NCI-H446 (cell line): Measurements from ENCODE around the gene ENOX1.

Experiments used
- DNase-seq, 2 experiments: peaks; one replicate each; lab custom pipeline; 2025; lab: John Stamatoyannopoulos, UW

Gene ENOX1

DNA sequence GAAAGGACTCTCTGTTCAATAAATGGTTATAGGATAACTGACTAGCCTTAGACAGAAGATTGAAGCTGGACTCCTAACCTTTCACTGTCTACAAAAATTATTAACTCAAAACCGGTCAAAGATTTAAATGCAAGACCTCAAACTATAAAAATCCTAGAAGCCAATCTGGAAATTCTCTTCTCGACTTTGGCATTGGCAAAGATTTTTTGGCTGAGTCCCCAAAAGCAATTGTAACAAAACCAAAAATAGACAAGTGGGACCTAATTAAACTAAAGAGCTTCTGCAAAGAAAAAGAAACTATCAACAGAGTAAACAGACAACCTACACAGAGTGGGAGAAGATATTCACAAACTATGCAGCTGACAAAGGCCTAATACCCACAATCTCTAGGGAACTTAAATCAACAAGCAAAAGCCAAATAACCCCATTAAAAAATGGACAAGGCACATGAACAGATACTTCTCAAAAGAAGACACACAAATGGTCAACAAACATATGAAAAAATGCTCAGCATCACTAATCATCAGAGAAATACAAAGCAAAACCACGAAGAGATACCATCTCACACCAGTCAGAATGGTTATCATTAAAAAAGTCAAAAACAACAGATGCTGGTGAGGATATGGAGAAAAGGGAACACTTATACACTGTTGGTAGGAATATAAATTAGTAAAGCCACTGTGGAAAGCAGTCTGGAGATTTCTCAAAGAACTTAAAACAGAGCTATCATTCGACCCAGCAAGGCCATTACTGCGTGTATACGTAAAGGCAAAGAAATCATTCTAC lies 497.1 kb downstream of the ENOX1 start:
- peak; percentile 31 to 68 for DNase-seq

DNA sequence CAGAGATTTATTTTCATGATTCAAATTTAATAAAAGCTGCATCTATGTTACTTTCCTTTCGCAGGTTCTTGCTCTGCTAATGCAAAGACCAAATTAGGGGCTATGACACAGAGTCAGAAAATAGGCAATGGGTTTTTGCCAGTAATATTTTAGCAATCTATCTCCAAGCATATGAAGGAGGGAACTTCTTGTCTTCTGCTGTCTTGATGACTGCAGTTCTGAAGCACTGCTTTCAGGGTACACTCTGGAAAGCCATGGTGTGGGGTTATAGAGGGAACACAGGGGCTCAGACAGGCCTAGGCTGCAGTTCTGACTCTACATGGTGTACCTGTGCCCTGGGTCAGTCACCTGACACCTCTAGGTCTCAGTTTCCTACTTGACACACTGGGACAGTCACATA lies 500.0 kb downstream of the ENOX1 start:
- no peak for DNase-seq

DNA sequence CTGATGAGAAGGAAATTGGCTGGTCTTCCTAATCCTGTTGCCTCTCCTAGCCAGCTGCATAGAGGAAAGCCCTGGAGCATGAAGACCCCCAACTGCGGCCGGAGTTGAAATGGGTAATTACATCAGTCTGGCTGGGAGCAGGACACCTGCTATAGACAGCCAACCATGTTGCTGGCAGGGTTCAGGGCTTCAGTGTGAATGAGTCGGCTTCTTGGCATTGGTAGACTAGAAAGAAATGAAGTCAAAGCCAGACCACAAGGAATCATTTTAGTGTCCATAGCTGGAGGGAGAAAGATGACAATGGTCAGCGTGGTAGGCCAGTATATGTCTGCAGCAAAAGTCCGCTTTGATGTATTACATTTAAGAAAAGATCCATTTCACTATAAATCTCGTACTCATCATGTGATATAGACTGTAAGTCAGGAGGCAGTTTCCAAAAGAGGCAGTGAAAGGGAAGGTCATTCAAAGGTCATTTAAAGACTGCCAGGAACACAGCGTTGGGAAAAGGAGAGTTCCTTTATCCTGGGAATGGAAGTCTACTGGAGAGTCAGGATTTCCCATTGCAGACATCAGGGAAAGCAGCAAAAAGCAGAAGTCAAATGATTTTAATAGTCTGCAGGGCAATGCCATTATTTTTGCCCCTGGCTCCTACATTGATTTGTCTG lies 500.7 kb downstream of the ENOX1 start:
- DNase-seq, result peak; percentile 91 to 97

DNA sequence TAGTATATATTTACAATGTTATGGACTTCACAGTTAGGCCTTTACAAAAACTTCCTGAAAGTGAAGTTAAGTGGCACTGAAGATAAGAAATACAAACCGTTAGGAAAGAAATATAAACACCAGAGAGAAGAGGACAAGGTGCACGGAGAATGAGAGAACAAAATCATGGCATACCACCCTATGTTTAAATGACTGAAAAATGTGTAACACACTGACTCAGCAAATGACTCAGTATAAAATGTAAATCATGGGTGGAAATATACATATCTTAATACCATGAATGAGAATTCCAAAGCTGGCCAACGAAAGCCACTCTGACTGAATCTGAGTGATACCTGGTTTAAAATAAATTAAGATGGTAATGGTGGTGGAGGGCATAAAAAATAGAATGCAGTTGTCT lies 502.6 kb downstream of the ENOX1 start:
- DNase-seq, result no peak

DNA sequence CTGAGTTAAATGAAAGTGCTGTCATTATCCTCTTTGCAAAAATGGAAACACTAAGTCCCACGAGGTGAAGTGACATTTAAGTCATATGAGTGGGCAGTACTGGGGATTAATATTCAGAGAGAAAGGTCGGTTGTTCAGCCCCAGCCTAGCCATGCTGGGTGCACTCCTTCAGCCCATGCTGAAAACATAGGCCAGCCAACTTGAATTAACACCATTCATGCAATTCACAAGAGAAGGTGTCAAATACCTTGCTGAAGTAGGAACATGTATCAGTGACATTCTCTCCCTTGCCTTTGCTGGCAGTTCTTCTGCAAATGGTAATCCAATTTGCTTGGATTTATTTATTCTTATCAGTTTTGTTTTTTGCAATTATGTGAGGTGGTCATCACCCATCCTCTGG lies 507.1 kb downstream of the ENOX1 start:
- no peak for DNase-seq

DNA sequence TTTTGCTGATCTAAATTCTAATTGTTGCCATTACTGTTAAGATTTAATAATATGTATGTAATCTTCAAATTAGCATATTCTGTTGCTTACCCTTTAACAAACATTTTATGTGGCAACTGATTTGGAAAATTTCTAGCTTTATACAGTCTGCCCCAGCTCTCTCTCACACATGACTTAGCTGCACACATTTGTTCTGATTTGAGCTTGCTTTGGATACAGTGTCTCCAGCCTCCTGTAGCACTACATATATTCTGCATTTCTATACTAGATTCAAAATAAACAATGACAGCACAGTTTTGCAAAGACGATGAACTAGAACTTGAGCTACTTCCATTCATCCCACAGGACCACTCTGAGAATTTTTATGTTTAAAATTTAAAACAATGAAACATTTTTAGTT lies 508.6 kb downstream of the ENOX1 start:
- no peak for DNase-seq

DNA sequence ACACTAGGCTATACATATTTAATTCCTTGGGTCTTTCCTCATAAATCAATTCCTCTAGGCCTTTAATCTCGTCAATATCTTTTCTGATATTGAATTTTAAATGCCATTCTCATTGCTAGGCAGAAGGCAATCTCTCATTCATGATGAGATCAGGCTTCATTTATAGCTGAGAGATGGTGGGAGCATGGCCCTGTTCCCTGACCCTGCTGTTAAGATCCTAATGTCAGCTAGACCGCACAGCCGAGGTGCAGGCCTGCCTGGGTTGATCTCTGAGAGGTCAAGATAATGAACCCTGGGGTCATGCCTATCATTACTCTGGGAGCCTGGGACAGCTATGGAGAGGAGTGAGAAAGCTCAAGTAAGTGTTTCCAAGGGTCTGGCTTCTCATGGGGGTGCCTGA lies 509.6 kb downstream of the ENOX1 start:
- DNase-seq, result no peak

DNA sequence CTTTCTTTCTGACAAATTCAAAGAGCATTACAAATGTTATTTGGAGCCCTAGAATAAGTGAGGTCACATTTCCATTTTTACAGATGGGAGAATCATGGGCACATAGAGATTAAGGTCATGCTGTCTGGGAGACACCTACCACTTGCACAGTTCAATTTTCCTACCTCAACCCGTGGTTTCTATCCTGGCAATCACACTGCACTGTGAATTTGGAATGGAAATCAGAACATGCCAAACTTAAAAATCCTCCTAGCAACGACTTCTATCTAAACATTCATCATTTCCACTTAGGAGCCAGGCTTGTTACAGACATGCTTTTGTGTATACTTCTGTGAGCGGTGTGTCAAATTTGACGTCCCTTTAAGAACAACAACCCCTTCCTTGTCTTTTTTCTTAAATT lies 511.9 kb downstream of the ENOX1 start:
- no peak for DNase-seq

DNA sequence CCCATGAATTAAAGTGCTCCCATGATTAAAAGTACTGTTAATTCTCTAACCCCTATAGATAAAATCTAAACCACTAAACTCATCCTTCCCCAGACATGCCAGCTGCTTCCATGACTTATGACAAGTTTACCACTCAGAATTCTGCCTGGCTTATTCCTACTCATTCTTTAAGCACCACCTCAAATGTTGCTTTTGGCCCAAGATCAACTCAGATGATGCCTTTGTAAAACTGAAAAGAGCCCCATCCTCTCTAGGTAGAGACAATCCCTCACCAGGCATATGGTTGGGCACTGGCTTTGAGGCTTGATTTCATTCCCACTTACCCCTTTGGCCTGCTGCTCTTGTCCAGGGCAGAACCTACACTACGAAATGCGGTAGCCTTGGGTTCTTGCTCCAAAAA lies 513.4 kb downstream of the ENOX1 start:
- DNase-seq, result peak in 1 of 2 experiments; percentile 56

DNA sequence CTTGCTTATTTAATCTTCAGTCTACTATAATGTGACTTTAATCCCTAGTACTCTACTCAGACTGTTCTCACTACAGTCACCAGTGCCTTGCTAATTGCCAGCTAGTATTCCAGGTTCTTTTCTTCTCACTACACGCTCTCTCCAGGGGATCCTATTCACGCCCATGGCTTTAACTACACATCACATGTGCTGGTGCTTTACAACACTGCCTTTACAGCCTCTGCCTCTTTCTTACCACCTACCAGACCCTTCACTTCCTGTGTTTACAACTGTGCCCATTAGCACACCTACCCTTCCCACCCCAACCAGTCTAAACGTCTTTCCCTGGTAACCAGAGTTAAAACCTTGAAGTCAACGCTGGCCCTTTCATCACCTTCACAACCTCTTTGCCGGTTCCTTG lies 513.9 kb downstream of the ENOX1 start:
- DNase-seq, result no peak

DNA sequence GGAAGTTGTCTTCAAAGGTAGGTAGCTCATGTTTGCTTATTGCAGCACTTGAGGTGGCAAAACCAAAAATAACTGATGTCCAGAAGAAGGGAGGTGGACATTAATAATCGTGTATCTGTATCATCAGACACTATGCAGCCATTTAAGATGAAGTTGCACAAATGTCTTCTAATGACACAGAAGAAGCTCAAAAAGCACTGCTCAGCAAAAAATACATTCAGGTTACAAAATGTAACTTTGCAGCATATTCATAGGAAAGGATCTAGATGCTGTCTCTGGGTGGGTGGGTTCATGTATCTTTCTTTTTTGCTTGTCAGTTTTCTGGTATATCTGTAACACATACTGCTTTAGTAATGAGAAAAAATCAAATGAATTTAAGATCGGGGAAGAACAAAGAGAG lies 515.6 kb downstream of the ENOX1 start:
- DNase-seq, result no peak

DNA sequence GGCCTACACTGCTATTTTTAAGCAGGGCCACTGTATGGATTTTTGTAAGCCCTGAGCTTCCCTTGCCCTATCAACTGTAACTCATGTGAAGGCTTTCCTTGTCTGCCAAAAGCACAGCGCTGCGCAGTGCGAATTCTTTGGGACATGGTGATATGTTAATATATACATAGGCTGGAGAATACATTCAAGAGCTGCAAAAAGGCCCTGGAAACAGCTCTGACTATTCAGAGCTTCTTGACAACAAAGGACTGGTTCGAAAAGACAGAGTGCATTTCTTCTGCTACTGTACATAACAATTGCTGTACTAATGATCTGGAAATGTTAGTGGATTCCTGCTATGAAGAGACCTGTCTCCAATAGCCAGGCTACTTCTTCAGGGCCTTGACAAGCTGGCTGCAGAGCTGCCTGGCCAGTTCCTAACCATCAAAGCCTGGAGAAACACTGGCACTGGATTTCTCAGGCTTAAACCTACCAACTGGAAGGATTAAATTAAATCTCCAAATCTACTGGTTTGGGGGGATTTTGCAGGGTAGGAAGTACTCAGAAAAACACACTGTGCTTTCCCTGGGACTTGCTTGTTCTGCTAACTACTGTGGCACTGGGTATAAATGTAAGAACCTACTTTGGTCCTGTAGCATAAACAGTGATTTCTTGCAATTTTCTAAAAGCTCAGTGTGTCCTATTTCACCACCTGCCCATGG lies 516.5 kb downstream of the ENOX1 start:
- no peak for DNase-seq

DNA sequence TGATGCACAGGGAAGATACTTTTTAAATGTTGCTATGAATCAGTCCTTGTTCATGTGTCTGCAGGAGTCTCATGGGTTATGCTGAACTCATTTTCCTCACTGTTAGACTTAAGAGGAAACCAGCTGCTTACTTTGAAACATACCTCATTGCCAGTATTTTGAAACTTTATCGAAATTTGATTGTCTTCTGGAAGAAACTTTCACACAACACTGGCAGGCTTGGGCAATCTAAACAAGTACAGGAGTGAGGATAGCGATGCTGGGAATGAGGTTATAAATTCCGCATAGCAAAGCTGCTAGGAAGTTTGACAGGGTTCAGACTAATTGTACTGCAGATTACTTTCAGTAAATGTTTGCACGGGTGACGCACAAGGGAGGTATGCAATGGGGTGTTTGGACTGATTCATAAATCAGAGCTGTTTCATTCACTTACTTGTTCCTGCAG lies 517.7 kb downstream of the ENOX1 start:
- DNase-seq, result no peak

DNA sequence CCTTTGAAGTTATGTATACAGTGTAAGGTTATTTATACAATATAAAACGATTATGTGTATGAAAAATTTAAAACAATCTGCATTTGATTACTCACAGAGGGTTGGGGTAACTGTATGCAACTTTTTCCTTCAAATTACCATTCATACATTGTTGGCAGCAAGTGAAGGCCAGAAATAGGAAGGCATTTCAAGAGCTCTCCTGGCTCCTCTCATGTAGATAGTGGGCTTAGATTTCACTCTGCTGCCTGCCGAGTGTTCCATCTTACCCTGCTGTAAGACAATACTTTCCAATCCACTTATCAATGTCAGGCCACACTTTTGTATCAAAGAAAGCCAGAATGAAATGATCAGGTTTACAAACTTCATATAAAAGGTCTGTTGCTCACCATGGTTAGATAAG lies 518.1 kb downstream of the ENOX1 start:
- DNase-seq, result peak in 1 of 2 experiments; percentile 32

DNA sequence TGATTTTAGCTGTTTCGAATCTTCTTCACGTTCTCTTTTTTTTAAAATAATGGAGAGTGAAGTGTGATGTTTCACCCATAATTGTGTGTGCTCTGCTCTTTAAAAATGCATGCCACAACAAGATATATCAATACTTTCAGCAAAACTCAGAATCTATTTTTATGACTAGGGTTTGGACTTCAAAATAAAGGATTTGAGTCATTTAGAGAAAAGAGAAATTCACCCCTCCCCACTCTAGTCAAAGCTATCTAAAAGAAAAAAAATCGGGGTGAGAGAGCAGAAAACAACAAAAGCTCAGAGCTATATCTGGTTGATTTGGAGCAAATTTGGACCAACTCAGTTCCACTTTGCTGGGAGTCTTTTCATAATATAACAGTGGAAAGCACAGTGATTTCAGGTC lies 518.9 kb downstream of the ENOX1 start:
- no peak for DNase-seq

DNA sequence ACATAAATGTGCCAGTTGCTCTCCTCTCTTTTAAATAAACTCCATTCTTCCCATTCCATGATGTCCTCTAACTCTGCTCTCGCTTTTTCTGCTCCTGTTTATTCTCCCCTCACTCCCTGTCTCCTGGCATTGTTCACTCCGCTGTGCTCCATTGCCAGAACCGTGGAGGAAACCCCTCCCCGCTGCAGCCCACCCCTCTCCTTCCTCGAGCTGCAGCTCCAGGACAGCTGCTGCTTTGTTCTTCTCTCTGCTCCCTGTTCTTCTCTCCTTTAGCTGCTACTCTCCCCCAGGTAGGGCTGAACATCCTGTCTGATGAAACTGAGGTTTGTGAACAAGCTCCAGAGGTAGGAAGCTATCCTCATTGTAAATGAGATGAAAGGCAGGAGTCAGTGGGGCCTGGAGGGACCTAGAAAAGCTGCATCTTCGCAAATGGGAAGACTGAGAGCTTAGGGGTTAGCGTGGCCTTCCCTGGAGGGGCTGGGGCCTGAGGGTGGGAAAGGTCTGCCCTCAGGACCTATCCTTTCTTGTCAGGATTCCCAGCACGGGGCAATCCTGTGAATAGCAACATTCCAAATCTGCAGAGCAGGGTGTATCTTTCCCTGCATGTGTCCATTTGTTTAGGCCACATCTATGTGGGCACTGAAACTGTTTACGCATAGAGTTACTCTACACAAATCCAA lies 519.7 kb downstream of the ENOX1 start:
- no peak for DNase-seq

DNA sequence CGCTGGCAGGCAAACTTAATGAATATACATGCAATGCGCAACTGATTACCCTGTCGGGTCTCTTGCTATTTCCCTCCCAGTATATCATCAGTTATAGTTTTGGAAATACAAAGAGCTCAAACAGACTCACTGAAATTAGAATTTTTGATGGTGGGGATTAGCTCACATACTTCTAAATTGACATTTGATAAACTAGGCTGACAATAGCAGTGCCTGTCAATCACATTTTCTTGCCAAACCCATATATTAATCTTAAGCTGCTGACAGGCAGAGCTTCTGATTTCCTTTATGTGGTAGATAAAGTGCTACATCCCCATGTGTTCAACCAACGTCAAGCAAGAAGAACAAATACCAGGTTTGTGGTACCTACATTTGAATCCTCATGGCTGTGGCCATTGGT lies 521.7 kb downstream of the ENOX1 start:
- DNase-seq, result no peak

DNA sequence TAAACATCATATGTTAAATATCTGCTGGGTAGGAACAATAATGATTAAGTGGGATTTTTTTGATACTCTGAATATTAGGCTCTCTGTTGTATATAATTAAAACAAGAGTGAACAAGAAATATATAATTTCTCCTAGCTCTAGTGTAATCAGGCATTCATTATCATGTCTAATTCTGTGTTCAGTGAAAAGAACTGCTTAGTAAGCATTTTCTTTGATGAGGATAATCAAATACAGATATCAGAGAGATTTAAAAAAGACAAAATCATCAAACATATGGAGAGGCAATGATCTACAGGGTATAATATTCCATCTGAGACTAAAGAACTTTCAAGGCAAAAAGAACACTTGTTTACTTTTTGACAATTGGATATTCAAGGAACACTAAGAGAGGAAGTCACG lies 522.3 kb downstream of the ENOX1 start:
- no peak for DNase-seq

DNA sequence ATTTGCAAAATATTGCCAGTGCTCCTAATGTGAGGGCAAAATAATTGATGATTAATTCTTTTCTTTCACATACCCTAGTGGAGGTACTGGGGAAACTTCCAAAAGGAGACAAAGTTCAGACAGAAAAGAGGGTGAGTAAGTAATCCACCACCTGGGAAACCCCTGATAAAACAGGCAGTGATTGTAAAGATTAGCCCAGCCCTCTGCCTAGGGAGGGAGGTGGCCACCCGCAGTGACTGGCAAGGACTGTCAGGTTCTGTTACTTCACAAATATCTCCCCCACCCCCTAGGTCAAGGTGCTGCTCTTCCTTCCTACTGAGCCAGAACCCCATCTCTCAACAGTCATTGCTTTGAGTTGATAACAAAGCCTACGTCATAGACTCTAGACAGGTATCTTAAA lies 523.7 kb downstream of the ENOX1 start:
- no peak for DNase-seq

DNA sequence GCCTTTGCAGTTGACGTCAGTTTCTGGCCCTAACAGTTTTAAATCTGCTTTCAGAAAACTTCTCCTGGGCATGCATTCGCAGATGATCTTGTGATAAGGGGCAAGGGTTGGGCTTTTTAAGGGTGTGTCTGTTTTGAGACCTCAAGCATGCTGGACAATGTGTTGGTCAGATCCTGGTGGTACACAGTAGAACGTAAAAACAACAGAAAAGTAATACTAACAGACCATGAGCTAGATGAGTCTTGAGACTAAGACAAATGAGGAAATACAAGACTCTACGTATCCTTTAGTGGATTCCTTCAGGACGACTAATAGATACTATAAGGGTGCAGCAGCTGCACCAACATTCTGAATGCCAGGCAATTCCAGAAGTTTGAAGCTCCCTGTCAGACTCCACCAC lies 525.8 kb downstream of the ENOX1 start:
- no peak for DNase-seq

DNA sequence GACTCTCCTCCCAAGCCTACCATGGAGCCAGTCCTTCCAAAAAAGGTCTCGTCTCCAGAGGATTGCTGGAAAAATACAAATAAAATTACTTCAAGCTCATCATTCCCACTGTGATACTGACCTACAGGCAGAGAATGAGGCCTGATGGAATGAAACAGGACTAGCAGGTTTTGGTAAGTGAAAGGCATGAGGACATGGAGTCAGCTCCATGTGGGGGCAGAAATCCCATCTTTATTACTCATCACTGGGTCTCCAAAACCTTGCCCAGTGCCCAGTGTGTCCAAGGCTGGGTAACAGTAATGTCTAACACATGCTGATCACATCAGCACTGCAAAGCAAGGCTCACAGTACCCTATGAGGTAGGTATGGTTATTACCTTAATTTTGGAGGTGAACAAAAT lies 528.0 kb downstream of the ENOX1 start:
- DNase-seq, result no peak

DNA sequence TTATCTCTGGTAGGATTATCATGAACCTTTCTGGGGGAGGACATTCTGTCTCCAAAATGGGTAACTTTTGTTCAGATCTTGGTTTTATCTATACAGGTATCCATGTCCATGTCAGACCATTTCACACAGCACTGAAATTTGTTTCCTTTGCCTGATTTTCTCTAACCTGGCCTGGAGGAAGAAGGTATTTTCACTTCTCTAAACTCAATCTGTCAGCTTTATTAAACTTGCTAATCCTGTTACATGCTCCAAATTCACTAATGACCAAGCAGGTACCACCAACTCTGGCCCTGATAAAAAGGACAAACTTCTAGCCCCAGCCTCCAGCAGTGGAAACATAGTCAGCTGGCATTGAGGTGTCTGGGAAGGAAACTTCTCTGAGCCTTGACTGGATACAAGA lies 529.0 kb downstream of the ENOX1 start:
- no peak for DNase-seq

DNA sequence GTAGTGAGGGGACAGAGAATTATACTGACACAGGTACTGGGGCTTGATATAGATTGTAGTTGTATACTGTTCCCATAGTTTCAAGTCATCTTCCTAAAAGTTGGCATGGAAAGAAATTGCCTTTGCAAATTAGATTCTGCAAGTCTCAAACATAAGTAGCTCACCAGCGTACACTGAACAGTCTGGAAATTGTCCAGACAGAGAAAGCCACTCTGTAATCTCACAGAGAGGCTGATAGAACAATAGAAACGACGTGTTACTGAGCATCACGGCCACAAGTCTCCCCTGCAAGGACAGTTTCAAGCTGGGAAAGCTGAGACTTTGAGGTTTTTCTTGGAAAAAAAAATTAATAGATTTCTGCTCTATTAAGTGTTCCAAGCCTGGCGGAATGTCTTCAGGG lies 534.8 kb downstream of the ENOX1 start:
- DNase-seq, result no peak
